Activated CD8-positive, alpha-beta T cell treated with anti-CD3 and anti-CD28 coated beads, Interleukin-2, amount 10 ng/mL, durations not matched to agents 7 days and 5 days (primary cell): ENCODE measurements around the gene NXT2. TPM values are rescaled to one million over a fixed set of nuclear protein-coding genes. Genes with fewer than 3 reads are reported as not detected.
"Not testable (repeated sequence)": the region's sequence is repeated elsewhere in the genome, so short reads cannot be mapped to it uniquely, and the experiment has no call there.

ENCODE experiments used
- ATAC-seq: fragments of 150-1000 bp; cut with Tn5 transposase; one replicate; pipeline ENCODE4 v1.10.0; 2021; ENCODE audit warnings: moderate library complexity
- CTCF ChIA-PET: fragments of 350-600 bp; sonication (Branson Sonifier 250); formaldehyde crosslinking; loops from one replicate; lab custom pipeline; 2021; ENCODE audit warnings: antibody characterized with exemption; lab: Charles Lee
- POLR2A ChIA-PET: fragments of 350-600 bp; sonication (Branson Sonifier 250); formaldehyde crosslinking; loops from one replicate; lab custom pipeline; 2021; ENCODE audit warnings: antibody characterized with exemption; lab: Charles Lee
- DNase-seq: peaks from one replicate; pipeline ENCODE4 v3.0.0-alpha.2; 2020
- H3K27ac Mint-ChIP-seq: one replicate; pipeline ENCODE4 v1.8.0; 2021; ENCODE audit warnings: mild to moderate bottlenecking, mixed read lengths
- H3K27me3 Mint-ChIP-seq: one replicate; pipeline ENCODE4 v1.8.0; 2021; ENCODE audit warnings: low read depth, mixed read lengths
- H3K36me3 Mint-ChIP-seq: one replicate; pipeline ENCODE4 v1.8.0; 2021; ENCODE audit warnings: low read depth, mixed read lengths
- H3K4me1 Mint-ChIP-seq: one replicate; pipeline ENCODE4 v1.8.0; 2021; ENCODE audit warnings: low read depth, mixed read lengths
- H3K4me3 Mint-ChIP-seq: one replicate; pipeline ENCODE4 v1.8.0; 2021; ENCODE audit warnings: mild to moderate bottlenecking, mixed read lengths
- H3K9me3 Mint-ChIP-seq: one replicate; pipeline ENCODE4 v1.8.0; 2022; ENCODE audit warnings: mixed read lengths; ENCODE audit not compliant: insufficient read depth
- total RNA-seq, 2 experiments: library from RNA; stranded (reverse); gene quantifications; one replicate each; pipeline ENCODE4 v1.2.3, GENCODE V29; 2021

Gene NXT2
- total RNA-seq, 2 experiments from 2014 or later: 12.6 to 13.1 TPM

- CTCF ChIA-PET: interaction anchor here (2.1 kb wide), 1 partner anchor 97 kb away, joined by 15 read pairs; no protein-coding TSS in a partner anchor
These were observed 651 bp downstream of the NXT2 start for GRCh38 chrX:109537324-109537665.

GRCh38 chrX:109539007-109539406 lies 2.4 kb downstream of the NXT2 start:
- H3K4me1 Mint-ChIP-seq: peaks cover 11% of the 10 kb centered on the region
- CTCF ChIA-PET, H3K9me3 Mint-ChIP-seq, H3K27ac Mint-ChIP-seq, ATAC-seq, DNase-seq, H3K27me3 Mint-ChIP-seq, POLR2A ChIA-PET, H3K4me3 Mint-ChIP-seq, H3K36me3 Mint-ChIP-seq: not testable (repeated sequence)

More at GRCh38 chrX:109537324-109537665, 651 bp downstream of the NXT2 start:
- DNase-seq: no peak
- Mint-ChIP-seq H3K27me3 (peaks cover 4% of the 10 kb centered on the region), H3K27ac (peak overlapping the region; percentile 98), H3K4me1 (peaks cover 25% of the 10 kb centered on the region), H3K9me3 (peaks cover 2% of the 10 kb centered on the region), H3K4me3 (peak overlapping the region; percentile 96), H3K36me3 (no peaks in the 10 kb centered on the region)
- no peak for ATAC-seq
- POLR2A ChIA-PET: interaction anchor here (1.2 to 1.3 kb wide), 2 partner anchors 12 to 169 kb away, joined by 3 read pairs; no protein-coding TSS in a partner anchor

GRCh38 chrX:109553862-109554261 lies 17.2 kb downstream of the NXT2 start:
- DNase-seq (no peak), ATAC-seq (no peak)
- H3K27ac Mint-ChIP-seq: no peak overlapping the region
- H3K9me3 Mint-ChIP-seq: no peaks in the 10 kb centered on the region
- H3K4me3 Mint-ChIP-seq: no peak overlapping the region
- POLR2A ChIA-PET: no interaction called here
- no peaks in the 10 kb centered on the region for H3K36me3 Mint-ChIP-seq
- H3K27me3 Mint-ChIP-seq: no peaks in the 10 kb centered on the region
- H3K4me1 Mint-ChIP-seq: no peaks in the 10 kb centered on the region
- CTCF ChIA-PET: no interaction called here

- H3K36me3 Mint-ChIP-seq, ATAC-seq, DNase-seq, H3K9me3 Mint-ChIP-seq, H3K4me3 Mint-ChIP-seq, H3K4me1 Mint-ChIP-seq, POLR2A ChIA-PET, H3K27me3 Mint-ChIP-seq, H3K27ac Mint-ChIP-seq, CTCF ChIA-PET: not testable (repeated sequence)
These were observed 39.4 kb downstream of the NXT2 start for GRCh38 chrX:109576083-109576482.

- no peaks in the 10 kb centered on the region for H3K36me3 Mint-ChIP-seq
- H3K9me3 Mint-ChIP-seq: no peaks in the 10 kb centered on the region
- no peak overlapping the region for H3K4me3 Mint-ChIP-seq
- H3K27ac Mint-ChIP-seq: no peak overlapping the region
- ATAC-seq: no peak
- CTCF ChIA-PET: no interaction called here
- no peak for DNase-seq
- H3K4me1 Mint-ChIP-seq: no peaks in the 10 kb centered on the region
- H3K27me3 Mint-ChIP-seq: no peaks in the 10 kb centered on the region
- POLR2A ChIA-PET: no interaction called here
These were observed 40.4 kb downstream of the NXT2 start for GRCh38 chrX:109577055-109577454.

- ChIA-PET CTCF (no interaction called here), POLR2A (no interaction called here)
- no peak for DNase-seq
- H3K27ac Mint-ChIP-seq: no peak overlapping the region
- no peak for ATAC-seq
- no peaks in the 10 kb centered on the region for H3K4me1 Mint-ChIP-seq
- no peaks in the 10 kb centered on the region for H3K36me3 Mint-ChIP-seq
- H3K9me3 Mint-ChIP-seq: no peaks in the 10 kb centered on the region
- H3K4me3 Mint-ChIP-seq: no peak overlapping the region
- H3K27me3 Mint-ChIP-seq: no peaks in the 10 kb centered on the region
These were observed 42.3 kb downstream of the NXT2 start for GRCh38 chrX:109578916-109579315.

GRCh38 chrX:109585488-109585887 lies 48.8 kb downstream of the NXT2 start:
- POLR2A ChIA-PET: no interaction called here
- Mint-ChIP-seq H3K9me3 (no peaks in the 10 kb centered on the region), H3K27me3 (no peaks in the 10 kb centered on the region), H3K27ac (no peak overlapping the region), H3K4me1 (no peaks in the 10 kb centered on the region), H3K4me3 (no peak overlapping the region), H3K36me3 (no peaks in the 10 kb centered on the region)
- CTCF ChIA-PET: no interaction called here
- ATAC-seq (no peak), DNase-seq (no peak)

- Mint-ChIP-seq H3K9me3 (no peaks in the 10 kb centered on the region), H3K27me3 (no peaks in the 10 kb centered on the region), H3K36me3 (no peaks in the 10 kb centered on the region), H3K4me3 (no peak overlapping the region), H3K4me1 (no peaks in the 10 kb centered on the region), H3K27ac (no peak overlapping the region)
- DNase-seq (no peak), ATAC-seq (no peak)
- ChIA-PET POLR2A (no interaction called here), CTCF (no interaction called here)
These were observed 53.5 kb downstream of the NXT2 start for GRCh38 chrX:109590176-109590575.

Other genes with a start within 250 kb of the NXT2 start
- not detected for gene GUCY2F, start 54.8 kb upstream of the NXT2 start, total RNA-seq
- under 1 TPM; 0.21 to 0.68 TPM for gene KCNE5, start 88.3 kb downstream of the NXT2 start, total RNA-seq
- 10 to 100 TPM; 44.8 to 50.7 TPM for gene ACSL4, start 196.4 kb downstream of the NXT2 start, total RNA-seq